C4-2B (cell line): ENCODE results near the gene ST6GALNAC2.

ENCODE experiments used
- CTCF ChIP-seq: fragments of 450-650 bp; conservative IDR thresholded peaks from 2 replicates; pipeline ENCODE4 v1.5.1; 2017; ENCODE audit warnings: mild to moderate bottlenecking
- ZFX ChIP-seq: fragments of 450-650 bp; IDR thresholded peaks from 2 replicates; pipeline ENCODE4 v1.6.1; 2017

- TF ChIP-seq CTCF, result no peak
- no peak for TF ChIP-seq ZFX
Measured at GRCh38 chr17:76543826-76544545, 41.7 kb downstream of the ST6GALNAC2 start.
